Measurements from ENCODE around the gene SNRK.

The SNRK gene

DNA sequence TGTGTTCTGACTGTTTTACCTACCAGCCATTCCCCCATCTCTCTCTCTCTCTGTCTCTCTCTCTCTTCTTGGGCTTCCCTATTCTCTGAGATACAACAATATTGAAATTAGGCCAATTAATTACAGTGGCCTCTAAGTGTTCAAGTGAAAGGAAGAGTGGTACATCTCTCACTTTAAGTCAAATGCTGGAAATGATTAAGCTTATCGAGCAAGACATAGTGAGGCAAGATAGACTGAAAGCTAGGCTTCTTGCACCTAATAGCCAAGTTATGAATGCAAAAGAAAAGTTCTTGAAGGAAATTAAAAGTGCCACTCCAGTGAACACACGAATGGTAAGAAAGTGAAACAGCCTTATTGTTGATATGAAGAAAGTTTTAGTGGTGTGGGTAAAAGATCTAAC is 21.3 kb downstream of the SNRK start:
- in situ Hi-C loops (cut with MboI; ENCODE audit: low sequenced_read_pairs, unreplicated experiment) = no loop called here
- TF ChIP-seq, protein P1, sequence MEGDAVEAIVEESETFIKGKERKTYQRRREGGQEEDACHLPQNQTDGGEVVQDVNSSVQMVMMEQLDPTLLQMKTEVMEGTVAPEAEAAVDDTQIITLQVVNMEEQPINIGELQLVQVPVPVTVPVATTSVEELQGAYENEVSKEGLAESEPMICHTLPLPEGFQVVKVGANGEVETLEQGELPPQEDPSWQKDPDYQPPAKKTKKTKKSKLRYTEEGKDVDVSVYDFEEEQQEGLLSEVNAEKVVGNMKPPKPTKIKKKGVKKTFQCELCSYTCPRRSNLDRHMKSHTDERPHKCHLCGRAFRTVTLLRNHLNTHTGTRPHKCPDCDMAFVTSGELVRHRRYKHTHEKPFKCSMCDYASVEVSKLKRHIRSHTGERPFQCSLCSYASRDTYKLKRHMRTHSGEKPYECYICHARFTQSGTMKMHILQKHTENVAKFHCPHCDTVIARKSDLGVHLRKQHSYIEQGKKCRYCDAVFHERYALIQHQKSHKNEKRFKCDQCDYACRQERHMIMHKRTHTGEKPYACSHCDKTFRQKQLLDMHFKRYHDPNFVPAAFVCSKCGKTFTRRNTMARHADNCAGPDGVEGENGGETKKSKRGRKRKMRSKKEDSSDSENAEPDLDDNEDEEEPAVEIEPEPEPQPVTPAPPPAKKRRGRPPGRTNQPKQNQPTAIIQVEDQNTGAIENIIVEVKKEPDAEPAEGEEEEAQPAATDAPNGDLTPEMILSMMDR (IDR thresholded peaks at IDR 0.05; ENCODE audit: borderline replicate concordance, control extremely low read depth, extremely low read depth, insufficient read depth, missing control alignments) = no peak
- no peak for DNase-seq (ENCODE audit: low spot score)

DNA sequence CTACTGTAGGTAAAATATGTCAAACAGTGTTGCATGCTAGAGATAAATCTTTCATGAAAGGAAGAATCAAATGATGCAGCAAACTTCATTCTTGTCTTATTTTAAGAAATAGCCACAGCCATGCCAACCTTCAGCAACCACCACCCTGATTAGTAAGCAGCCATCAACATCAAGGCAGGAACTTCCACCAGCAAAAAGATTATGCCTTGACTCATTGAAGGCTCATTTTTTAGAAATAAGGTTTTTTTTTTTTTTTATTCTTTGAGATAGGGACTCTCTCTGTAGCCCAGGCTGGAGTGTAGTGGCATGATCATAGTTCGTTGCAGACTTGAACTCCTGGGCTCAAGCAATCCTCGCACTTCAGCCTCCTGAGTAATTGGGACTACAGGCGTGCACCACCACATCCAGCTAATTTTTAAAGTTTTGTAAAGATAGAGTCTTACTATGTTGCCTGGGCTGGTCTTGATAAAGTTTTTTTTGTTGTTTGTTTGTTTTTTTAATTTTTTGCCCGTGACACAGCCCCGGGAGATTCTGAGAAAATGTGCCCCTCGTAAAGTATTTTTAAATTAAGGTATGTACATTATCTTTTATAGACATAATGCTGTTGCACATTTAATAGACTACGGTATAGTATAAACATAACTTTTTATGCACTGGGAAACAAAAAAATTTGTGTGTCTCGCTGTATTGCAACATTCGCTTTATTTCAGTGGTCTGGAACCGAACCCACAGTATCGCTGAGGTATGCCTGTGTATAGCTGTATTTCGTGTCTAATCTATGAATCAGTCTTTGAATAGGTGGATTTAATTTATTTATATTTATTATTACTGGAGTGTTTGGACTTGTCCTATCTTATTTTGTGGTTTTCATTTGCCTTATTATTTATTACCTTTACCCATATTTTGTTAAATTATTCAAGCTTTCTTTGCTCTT is 23.3 kb downstream of the SNRK start:
- DNase-seq (ENCODE audit: low spot score) = no peak
- in situ Hi-C loops (cut with MboI; ENCODE audit: low sequenced_read_pairs, unreplicated experiment) = no loop called here
- TF ChIP-seq, protein P1 (IDR thresholded peaks at IDR 0.05; ENCODE audit: borderline replicate concordance, control extremely low read depth, extremely low read depth, insufficient read depth, missing control alignments) = no peak

DNA sequence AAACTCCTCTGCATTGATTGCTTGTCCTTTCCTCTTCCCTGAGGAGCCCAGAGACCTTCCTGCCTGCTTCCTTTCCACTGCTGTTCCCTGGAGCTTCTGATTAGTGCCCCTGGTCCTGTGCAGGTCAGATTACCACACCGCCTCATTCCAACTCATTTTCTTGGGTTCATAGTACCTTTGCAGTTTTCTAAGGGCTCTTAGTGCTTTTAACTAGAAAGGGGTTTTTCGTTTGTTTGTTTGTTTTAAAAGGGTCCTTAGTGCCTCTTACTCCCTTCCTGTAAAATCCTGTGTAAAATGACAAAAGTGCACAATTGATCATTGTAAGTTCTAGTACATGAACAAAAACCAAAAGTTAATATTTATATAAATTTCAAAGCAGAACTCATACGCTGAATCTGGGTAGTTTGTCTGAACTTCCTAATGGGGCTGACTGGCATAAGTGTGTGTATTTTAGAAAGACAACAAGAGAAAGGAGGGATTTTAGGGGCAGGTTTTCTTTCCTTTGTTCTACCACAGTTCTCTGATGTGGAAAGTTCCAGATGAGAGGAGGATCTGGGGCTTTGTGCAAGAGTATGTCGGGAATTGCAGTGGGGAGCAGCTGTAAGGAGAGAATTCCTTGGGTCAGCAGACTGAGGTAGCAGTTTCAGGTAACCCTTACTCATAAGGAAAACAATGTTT is 30.6 kb downstream of the SNRK start:
- in situ Hi-C loops (cut with MboI; ENCODE audit: low sequenced_read_pairs, unreplicated experiment) = no loop called here
- TF ChIP-seq, protein P1 (IDR thresholded peaks at IDR 0.05; ENCODE audit: borderline replicate concordance, control extremely low read depth, extremely low read depth, insufficient read depth, missing control alignments) = no peak
- DNase-seq (ENCODE audit: low spot score) = no peak

DNA sequence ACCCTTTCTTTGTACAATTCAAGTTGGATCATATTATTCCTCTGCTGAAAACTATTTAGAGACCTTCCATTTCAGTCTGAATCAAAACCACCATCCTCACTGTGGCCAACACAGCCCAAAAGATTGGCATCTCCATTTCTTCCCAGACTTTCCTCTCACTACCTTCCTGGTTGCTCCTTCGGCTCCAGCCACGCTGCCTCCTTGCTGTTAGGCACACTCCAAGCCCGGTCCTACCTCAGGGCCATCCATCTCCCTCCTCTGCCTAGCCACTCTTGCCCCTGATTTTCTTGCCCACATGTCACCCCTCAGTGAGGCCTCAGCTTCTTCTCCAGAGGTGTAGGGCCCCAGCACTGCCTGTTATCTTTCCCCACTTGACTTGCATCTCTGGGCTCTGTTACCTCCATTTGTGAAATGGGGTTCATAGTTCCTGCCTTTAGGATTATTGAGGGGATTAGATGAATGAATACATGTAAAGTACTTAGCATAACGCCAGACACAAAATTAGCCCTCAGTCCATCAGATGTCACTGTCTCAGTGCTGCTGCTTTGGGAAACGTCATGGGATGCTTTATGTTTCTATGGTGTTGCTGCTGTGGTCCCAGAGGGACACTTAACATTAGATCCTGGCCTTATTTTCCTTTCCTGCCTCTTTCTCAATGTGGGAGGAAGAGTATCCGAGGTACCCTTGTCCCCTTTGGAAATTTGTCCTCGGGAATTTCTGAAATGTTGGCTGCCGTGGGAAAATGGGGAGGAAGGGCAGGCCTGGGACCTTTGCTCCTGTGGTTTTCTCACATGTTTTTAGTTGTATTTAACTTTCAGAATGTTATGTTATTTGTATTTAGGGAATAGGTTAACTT is 31.3 kb downstream of the SNRK start:
- TF ChIP-seq, protein P1 (IDR thresholded peaks at IDR 0.05; ENCODE audit: borderline replicate concordance, control extremely low read depth, extremely low read depth, insufficient read depth, missing control alignments) = no peak
- DNase-seq (ENCODE audit: low spot score) = no peak
- in situ Hi-C loops (cut with MboI; ENCODE audit: low sequenced_read_pairs, unreplicated experiment) = no loop called here

DNA sequence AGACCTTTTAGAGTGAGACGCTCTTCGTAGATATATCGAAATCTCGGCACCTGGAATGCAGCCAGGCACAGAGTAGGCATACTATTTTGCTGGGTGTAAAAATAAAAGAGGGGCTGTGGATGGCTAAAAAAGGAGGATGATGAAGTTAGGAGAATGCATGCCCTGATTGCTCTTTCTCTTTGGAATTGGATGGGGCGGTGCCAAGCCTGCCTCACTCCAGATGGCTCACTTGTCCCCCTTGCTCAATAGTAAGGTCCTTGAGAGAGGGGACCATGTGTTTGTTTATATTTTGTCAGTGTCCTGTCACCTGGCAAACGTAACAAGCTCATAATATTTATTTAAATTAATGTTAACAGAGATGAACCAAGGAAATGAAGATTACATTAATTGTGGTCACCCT is 33.0 kb downstream of the SNRK start:
- TF ChIP-seq, protein P1 (IDR thresholded peaks at IDR 0.05; ENCODE audit: borderline replicate concordance, control extremely low read depth, extremely low read depth, insufficient read depth, missing control alignments) = no peak
- DNase-seq (ENCODE audit: low spot score) = no peak
- in situ Hi-C loops (cut with MboI; ENCODE audit: low sequenced_read_pairs, unreplicated experiment) = no loop called here

DNA sequence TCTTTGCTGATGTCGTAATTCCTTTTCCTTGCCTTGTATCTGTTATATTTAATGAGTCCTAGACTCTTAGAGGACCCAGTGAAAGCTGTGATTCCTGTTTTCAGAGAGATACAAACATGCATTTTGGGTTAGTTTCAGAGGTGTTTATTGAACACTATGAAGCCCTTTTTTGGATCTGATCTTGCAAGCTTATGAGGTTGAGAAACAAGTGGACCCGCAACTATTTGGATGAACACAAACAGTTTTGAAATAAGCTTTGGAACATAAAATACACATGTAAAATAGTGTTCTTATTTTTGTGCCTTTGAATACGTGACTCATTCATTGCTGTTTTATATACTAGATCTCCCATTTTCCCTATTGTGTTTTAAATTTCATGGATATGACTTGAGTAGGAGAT is 33.5 kb downstream of the SNRK start:
- in situ Hi-C loops (cut with MboI; ENCODE audit: low sequenced_read_pairs, unreplicated experiment) = no loop called here
- no peak for DNase-seq (ENCODE audit: low spot score)

More for the DNA sequence above, 33.5 kb downstream of the SNRK start:
- TF ChIP-seq, protein P1 (IDR thresholded peaks at IDR 0.05; ENCODE audit: borderline replicate concordance, control extremely low read depth, extremely low read depth, insufficient read depth, missing control alignments) = no peak
